ENCODE results near the gene SOBP. TPM values are rescaled to one million over a fixed set of nuclear protein-coding genes. Genes with fewer than 3 reads are reported as not detected.
"Not testable (repeated sequence)": the region's sequence is repeated elsewhere in the genome, so short reads cannot be mapped to it uniquely, and the experiment has no call there.

SOBP gene
- total RNA-seq, 2 donors from 2014 or later = 0.97 TPM; not detected in 1

DNA sequence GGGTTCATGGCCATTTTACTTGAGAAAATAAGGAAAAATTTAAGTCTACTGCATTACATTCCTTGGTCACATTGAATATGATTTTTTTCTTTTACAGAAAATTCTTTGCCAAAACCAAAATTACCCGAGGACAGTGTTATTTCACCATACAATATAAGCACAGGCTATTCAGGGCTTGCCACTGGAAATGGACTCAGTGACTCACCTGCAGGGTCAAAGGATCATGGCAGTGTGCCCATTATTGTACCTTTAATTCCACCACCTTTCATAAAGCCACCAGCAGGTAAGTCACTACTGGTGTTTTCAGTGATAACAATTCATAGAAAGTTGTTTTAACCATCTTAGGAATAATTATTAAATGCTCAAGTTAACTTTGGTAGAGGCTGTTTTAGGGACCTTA, 16.2 kb downstream of the SOBP start:
- H3K9me3 Mint-ChIP-seq = no peaks in the 10 kb centered on the region
- ATAC-seq (no peak), DNase-seq (ENCODE audit: low spot score in 2 of 2) (no peak)
- H3K27ac Mint-ChIP-seq = no peak overlapping the region
- H3K36me3 Mint-ChIP-seq = no peaks in the 10 kb centered on the region

DNA sequence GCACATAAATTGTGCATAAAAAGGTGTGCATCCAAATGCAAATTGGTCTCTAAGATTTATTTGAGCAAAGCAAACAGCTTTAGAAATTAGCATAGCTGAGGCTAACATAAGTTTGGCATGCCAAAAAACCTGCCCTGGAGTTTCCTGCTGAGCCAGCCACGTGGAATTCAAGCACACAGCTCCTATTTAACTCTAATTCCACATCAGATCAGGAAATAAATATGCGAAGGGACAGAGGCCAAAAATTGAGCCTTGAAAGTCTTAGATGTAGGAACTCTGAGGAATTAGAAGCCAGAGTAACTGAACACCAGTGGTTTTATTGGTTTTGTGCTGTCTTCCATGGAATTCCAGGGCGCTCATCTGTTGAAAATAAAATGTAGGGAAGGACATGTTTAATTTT, 19.6 kb downstream of the SOBP start:
- DNase-seq (ENCODE audit: low spot score in 2 of 2) (no peak), ATAC-seq (no peak)
- H3K9me3 Mint-ChIP-seq = no peaks in the 10 kb centered on the region
- H3K27ac Mint-ChIP-seq = no peak overlapping the region
- no peaks in the 10 kb centered on the region for H3K36me3 Mint-ChIP-seq

DNA sequence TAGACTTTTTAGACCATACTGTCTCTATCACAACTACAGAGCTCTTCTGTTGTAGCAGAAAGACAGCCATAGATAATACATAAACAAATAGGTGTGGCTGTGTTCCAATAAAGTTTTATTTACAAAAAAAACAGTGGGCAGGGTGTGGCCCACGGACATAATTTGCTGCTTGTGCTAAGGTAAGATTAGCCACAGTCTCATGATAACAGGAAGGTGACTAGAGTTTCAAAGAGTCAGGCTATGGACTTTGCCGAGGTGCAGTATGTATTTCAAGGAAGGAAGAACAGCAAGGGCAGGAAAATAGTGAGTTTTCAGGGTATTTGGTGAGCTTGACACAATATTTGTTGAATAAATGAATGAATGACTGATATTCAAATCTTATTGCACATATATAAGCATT, 20.2 kb downstream of the SOBP start:
- ATAC-seq (no peak), DNase-seq (ENCODE audit: low spot score in 2 of 2) (no peak)
- Mint-ChIP-seq H3K27ac (peak overlapping the region in 1 of 2 donors; percentile 60), H3K9me3 (peaks cover 4% of the 10 kb centered on the region in 2 donors), H3K36me3 (peaks cover 0 to 5% of the 10 kb centered on the region in 2 donors)

DNA sequence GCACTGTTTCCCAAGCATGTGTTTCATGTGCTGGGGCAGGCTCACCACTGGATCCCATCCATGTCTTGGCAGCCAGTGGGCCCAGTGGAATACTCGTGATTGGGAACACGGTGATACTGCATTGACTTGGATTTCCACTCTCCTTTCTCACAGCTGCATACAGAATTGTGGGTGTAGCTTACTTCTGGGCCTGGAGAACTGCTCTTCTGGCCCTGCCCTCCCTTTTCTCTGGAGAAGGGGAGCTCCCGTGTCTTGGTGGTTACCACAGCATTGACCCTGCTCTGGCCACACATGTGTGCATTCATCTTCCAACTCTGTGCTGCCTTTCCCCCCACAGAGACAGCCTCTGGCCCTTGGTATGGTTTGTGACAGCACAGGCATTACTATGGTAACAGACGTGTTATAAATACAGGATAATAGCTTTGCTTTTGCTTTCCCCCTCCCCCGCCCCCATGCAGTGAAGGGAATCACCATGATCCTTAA, 21.6 kb downstream of the SOBP start:
- Mint-ChIP-seq H3K36me3 (peaks cover 5 to 6% of the 10 kb centered on the region in 2 donors), H3K27ac (no peak overlapping the region), H3K9me3 (peaks cover 8 to 12% of the 10 kb centered on the region in 2 donors)
- ATAC-seq (no peak), DNase-seq (ENCODE audit: low spot score in 2 of 2) (no peak)

DNA sequence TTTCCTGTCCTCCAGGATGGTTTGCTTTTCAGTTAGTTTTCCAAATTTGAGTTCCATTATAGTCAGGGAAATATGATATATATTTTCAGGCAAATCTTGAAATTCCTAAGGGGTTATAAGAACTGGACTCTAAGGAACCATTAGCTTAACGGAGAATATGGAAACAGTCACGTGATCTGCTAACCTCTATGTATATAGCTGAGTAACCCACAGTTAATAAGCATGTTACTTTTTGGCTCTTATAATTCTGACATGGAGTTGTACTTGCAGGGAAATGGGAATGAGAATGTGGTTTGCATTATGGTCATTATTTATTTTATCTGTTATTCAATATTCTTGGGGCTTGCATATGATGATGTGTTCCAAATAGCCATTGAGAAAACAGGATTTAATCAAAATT, 23.3 kb downstream of the SOBP start:
- ATAC-seq (no peak), DNase-seq (ENCODE audit: low spot score in 2 of 2) (no peak)
- H3K9me3 Mint-ChIP-seq = peaks cover 8 to 19% of the 10 kb centered on the region in 2 donors
- peaks cover 5 to 6% of the 10 kb centered on the region in 2 donors for H3K36me3 Mint-ChIP-seq
- H3K27ac Mint-ChIP-seq = no peak overlapping the region

DNA sequence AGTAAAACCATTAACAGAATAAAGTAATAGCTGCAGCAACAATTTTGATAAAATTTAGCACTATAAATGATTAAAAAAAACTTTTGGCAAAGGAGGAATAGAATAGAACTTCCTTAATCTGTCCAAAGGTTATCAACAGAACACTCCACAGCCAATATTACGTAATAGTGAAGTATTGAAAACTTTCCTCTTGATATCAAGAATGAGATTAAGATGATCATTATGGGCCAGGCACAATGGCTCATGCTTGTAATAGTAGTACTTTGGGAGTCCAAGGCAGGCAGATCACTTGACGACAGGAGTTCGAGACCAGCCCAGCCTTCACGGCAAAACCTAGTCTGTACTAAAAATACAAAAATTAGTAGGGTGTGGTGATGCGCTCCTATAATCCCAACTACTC, 26.0 kb downstream of the SOBP start:
- no peak overlapping the region for H3K27ac Mint-ChIP-seq
- ATAC-seq (no peak), DNase-seq (ENCODE audit: low spot score in 2 of 2) (no peak)
- peaks cover 5 to 6% of the 10 kb centered on the region in 2 donors for H3K36me3 Mint-ChIP-seq
- H3K9me3 Mint-ChIP-seq = peaks cover 8 to 19% of the 10 kb centered on the region in 2 donors

DNA sequence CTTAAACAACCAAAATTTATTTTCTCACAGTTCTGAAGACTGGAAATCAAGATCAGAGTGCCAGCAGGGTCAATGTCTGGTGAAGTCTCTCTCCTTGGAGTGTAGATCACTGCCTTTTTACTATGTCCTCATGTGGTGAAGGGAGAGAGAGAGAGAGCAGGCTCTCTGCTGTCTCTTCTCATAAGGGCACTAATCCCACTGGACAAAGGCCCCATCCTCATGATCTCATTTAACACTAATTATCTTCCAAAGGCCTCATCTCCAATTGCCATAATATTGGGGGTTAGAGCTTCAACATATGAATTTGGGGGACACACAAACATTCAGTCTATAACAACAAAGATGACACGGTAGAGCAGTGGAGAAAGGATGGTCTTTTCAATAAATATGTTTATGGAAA, 27.4 kb downstream of the SOBP start:
- ATAC-seq = no peak
- DNase-seq (ENCODE audit: low spot score in 2 of 2) = no peak
- peaks cover 5 to 6% of the 10 kb centered on the region in 2 donors for H3K36me3 Mint-ChIP-seq
- peaks cover 8 to 19% of the 10 kb centered on the region in 2 donors for H3K9me3 Mint-ChIP-seq
- no peak overlapping the region for H3K27ac Mint-ChIP-seq

DNA sequence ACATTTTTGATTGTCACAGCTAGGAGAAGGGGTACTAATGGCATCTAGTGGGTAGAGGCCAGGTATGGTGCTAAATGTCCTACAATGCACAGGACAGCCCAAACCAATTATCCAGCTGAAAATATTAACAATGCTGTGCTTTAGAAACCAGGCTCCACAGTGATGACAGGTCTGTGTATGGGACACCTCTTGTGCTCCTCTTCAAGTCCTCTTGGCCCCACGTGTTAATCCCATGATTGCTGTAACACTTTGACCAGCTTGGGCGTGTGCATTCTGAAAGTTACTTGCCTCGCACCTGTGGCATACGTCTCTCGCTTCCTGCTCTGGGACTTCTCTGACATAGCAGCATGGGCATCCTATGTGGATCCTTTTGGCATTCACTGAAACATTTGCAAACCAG, 29.3 kb downstream of the SOBP start:
- not testable (repeated sequence) for DNase-seq (ENCODE audit: low spot score in 2 of 2); H3K27ac Mint-ChIP-seq; ATAC-seq; H3K36me3 Mint-ChIP-seq
- H3K9me3 Mint-ChIP-seq = peaks cover 8 to 19% of the 10 kb centered on the region in 2 donors

DNA sequence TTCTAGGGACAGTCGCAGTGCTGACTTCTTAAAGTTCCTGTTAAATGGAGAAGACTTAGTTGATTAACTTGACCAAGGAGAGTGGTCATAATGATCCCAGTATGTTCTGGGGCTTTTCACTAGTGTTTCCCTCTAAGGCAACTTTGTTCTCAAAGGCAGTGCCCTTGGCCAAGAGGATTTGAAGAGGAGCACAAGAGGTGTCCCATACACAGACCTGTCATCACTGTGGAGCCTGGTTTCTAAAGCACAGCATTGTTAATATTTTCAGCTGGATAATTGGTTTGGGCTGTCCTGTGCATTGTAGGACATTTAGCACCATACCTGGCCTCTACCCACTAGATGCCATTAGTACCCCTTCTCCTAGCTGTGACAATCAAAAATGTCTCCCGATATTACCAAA, 30.8 kb downstream of the SOBP start:
- ATAC-seq; H3K36me3 Mint-ChIP-seq; H3K27ac Mint-ChIP-seq; DNase-seq (ENCODE audit: low spot score in 2 of 2): not testable (repeated sequence)
- peaks cover 3 to 14% of the 10 kb centered on the region in 2 donors for H3K9me3 Mint-ChIP-seq

DNA sequence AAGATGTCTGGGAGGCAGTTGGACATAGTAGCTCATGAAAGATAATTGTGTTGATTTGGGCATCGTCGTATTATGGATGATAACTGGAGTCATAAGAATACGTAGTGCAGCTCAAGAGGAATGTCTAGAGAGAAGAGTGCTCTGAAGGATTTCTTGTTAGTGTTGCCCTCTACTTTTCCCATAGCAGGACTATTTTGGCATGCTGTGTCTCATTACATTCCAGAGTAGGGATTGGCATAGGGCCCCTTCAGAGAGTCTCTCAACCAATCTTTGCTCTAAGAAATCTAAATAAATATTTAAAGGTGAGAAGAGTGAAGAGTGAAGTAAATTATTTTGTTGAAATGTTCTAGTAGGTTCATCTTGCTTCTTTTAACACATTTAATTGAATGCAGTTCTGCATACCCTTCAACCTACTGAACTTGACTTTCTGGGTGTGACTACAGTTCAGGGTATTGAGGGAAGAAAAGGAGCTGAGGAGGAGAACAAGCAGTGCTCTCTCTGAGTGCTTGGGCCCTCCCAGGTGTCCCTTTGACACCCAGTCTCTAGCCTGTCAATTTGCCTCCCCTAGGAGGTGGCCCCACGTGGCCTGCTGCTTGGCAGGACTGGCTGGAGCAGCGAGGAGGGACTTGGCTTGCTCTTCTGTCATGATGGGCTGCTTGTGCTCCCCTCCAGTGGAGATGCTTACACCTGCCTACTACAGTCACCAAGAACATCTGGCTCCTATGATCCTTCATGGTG, 33.3 kb downstream of the SOBP start:
- H3K9me3 Mint-ChIP-seq = no peaks in the 10 kb centered on the region
- no peak overlapping the region for H3K27ac Mint-ChIP-seq
- no peaks in the 10 kb centered on the region for H3K36me3 Mint-ChIP-seq
- ATAC-seq (no peak), DNase-seq (ENCODE audit: low spot score in 2 of 2) (no peak)

DNA sequence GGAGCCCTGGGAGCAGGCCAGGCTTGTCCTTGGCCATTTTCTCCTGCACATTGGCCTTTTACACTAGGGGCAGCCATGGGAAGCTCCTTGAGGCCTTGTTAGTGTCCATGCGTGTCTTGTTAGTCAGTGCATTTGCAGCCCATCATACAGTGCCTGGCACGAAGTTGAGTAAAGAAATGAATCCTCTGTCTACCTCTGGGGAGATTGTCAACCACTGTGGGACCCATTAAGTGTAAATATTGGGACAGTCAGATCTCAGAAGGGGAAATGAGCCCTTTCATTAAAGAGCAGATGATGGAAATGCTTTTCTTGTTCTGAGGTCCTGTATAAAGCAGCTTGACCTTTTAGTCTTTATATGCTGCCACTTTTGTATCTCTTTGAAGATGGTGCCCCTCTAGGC, 33.9 kb downstream of the SOBP start:
- Mint-ChIP-seq H3K27ac (no peak overlapping the region), H3K36me3 (no peaks in the 10 kb centered on the region), H3K9me3 (no peaks in the 10 kb centered on the region)
- no peak for ATAC-seq
- DNase-seq (ENCODE audit: low spot score in 2 of 2) = no peak

DNA sequence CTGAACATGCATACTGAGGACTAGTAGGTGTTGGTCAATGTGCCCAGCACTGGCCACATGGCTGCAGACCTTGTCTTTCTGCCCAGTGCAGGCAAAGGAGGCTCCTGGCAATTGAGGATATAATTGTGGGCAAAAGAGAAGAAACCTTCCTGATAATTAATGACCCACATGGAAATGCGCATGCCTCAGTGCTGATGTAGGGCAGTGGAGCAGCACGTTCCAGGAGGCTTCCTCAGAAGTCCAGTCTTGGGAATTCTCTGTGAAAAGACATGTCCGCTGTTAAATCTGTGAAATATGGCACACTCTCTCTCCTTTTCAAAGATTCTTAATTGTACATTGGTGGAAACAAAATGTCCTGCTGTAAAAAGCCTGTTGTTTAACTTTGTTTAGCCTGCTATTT, 34.7 kb downstream of the SOBP start:
- DNase-seq (ENCODE audit: low spot score in 2 of 2) (no peak), ATAC-seq (no peak)
- no peak overlapping the region for H3K27ac Mint-ChIP-seq
- no peaks in the 10 kb centered on the region for H3K9me3 Mint-ChIP-seq
- H3K36me3 Mint-ChIP-seq = no peaks in the 10 kb centered on the region

DNA sequence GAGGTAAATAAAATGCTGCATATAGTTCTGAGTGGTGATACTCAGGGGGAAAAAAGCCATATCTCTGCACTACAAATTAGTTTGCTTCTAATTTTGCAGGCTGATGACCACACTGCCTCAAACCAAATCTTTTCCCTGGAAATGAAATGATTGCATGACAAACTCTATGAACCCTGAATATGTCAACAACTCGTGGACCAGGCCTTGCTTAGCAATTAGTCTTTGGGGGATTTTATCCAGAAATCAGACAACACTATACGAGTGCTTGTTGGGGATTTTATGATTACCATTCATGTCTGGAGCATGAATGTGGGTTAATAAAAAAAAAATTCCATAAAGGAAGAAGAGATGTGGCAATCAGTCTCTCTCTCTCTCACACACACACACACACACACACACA, 42.0 kb downstream of the SOBP start:
- ATAC-seq (no peak), DNase-seq (ENCODE audit: low spot score in 2 of 2) (no peak)
- Mint-ChIP-seq H3K36me3 (no peaks in the 10 kb centered on the region), H3K27ac (no peak overlapping the region), H3K9me3 (no peaks in the 10 kb centered on the region)

DNA sequence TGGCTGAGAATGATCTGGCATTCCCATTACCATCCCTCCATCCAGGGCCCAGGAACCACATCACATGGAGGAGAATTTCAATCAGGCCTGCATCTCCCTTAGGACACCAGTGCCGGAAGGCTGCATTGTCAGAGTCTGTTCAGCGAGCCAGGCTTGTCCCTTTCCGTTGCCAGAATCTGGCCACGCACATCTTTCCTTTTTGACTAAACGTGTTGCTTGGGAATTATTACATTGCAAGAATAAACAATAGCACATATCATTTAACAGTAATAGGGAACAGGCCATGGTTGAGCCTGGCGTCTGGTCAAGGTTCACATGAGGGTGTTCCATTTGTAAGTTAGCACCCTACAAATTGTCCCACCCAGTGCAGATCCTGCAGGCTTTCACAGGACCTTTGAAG, 42.8 kb downstream of the SOBP start:
- Mint-ChIP-seq H3K9me3 (no peaks in the 10 kb centered on the region), H3K36me3 (no peaks in the 10 kb centered on the region), H3K27ac (no peak overlapping the region)
- DNase-seq (ENCODE audit: low spot score in 2 of 2) (no peak), ATAC-seq (no peak)

DNA sequence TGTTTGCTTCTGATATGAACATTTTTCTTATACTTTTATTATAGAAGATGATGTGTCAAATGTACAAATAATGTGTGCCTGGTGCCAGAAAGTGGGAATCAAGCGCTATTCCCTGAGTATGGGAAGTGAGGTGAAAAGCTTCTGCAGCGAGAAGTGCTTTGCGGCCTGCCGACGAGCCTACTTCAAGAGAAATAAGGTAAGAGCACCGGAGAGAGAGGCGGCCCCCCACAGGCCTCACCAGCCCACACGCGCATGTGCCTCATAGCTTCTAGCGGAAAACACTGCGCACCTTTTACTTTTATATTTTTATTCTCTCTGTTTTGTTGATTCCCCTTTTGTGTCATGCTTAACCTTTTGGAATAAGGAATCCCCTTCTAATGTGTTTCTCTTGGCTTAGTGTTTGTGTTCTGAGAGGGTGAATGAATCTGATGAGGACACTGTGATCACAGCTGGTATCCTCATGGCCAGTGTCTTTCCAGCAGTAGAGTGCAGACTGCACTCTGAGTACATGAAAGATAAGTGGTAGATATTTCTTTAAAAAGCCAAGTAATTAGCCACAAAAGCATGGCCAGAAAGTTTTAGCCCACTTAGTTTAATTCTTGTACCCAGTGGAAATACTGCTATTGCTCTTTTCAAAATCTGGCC, 43.6 kb downstream of the SOBP start:
- DNase-seq (ENCODE audit: low spot score in 2 of 2) (no peak), ATAC-seq (no peak)
- Mint-ChIP-seq H3K36me3 (no peaks in the 10 kb centered on the region), H3K27ac (no peak overlapping the region), H3K9me3 (no peaks in the 10 kb centered on the region)

DNA sequence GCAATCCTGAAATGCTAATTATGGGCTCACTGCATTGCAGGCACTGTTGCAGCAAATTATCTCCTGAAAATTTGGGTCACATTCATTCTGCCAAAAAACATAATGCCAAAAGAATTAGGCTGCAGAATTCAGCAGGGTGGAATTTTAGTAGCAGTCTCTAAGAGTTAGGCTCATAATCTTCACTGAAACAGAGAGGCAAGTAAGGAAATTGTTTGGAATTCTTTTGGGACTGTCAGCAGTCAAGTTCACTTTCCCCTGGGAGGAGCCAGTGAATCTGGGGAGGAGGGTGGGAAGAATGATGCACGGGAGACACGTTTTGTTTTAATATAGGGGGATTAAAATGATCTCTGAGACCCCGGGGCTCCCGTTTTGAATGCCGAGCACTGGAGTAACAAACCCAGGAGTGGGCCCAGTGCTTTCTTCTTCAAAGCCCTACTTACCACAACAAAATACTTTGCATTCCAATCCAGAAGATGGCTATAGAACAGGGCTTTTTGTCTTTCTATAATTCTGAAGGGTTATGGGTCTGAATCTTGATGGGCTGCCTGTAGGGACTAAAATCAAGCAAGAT, 44.7 kb downstream of the SOBP start:
- no peak for DNase-seq (ENCODE audit: low spot score in 2 of 2)
- no peak for ATAC-seq
- no peaks in the 10 kb centered on the region for H3K9me3 Mint-ChIP-seq
- no peaks in the 10 kb centered on the region for H3K36me3 Mint-ChIP-seq
- no peak overlapping the region for H3K27ac Mint-ChIP-seq

DNA sequence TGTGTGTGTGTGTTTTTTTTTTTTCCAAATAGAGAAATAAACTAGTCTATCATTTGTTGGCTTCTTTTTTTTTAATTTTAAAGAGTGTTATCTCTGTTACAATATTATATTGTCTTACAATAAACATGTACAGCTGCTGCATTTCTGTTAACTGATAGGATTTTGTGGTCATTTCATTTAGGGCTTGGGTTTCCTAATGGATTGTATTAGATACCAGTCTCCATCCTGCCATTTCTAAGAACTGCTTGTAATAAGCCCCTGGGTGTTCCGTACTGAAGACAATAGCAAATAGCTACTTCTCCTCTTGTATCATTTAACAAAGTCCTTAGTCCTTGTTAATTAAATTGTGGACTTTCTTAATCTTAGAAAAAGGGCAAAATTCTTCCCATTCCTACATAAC, 45.7 kb downstream of the SOBP start:
- Mint-ChIP-seq H3K27ac (no peak overlapping the region), H3K9me3 (no peaks in the 10 kb centered on the region), H3K36me3 (no peaks in the 10 kb centered on the region)
- DNase-seq (ENCODE audit: low spot score in 2 of 2) (no peak), ATAC-seq (no peak)
